ENCODE measurements around the gene KIDINS220.
A peak's percentile ranks its signal among the peaks of the same experiment; 100 is the strongest.

The KIDINS220 gene

GRCh38 chr2:8836971-8837794 lies at the start of gene KIDINS220:
KIDINS220 (minus strand) TSS chr2:8837613; CDS start chr2:8827093, 10,520 bp downstream.
- Mint-ChIP-seq H3K27ac (peak within 1 kb of the TSS; percentile 97), H3K9me3 (no peaks in the 10 kb centered on the region), H3K4me1 (peaks cover 37% of the 10 kb centered on the region), H3K4me3 (peak within 1 kb of the TSS; percentile 98), H3K36me3 (peaks cover 6% of the 10 kb centered on the region), H3K27me3 (no peaks in the 10 kb centered on the region)
- peak; percentile 96 for ATAC-seq

- H3K4me1 Mint-ChIP-seq, result no peaks in the 10 kb centered on the region
- H3K36me3 Mint-ChIP-seq, result no peaks in the 10 kb centered on the region
- H3K27ac Mint-ChIP-seq, result no peak overlapping the region
- no peaks in the 10 kb centered on the region for H3K27me3 Mint-ChIP-seq
- H3K4me3 Mint-ChIP-seq, result no peak overlapping the region
- no peaks in the 10 kb centered on the region for H3K9me3 Mint-ChIP-seq
- no peak for ATAC-seq
These were observed 49.5 kb upstream of the KIDINS220 start for GRCh38 chr2:8886876-8887275.

GRCh38 chr2:8886202-8886518 lies 48.7 kb upstream of the KIDINS220 start:
- H3K4me1 Mint-ChIP-seq, result no peaks in the 10 kb centered on the region
- no peak overlapping the region for H3K4me3 Mint-ChIP-seq
- H3K36me3 Mint-ChIP-seq, result no peaks in the 10 kb centered on the region
- ATAC-seq, result no peak
- no peaks in the 10 kb centered on the region for H3K9me3 Mint-ChIP-seq
- no peak overlapping the region for H3K27ac Mint-ChIP-seq
- H3K27me3 Mint-ChIP-seq, result peaks cover 3% of the 10 kb centered on the region

- no peak overlapping the region for H3K27ac Mint-ChIP-seq
- no peaks in the 10 kb centered on the region for H3K9me3 Mint-ChIP-seq
- peaks cover 9% of the 10 kb centered on the region for H3K27me3 Mint-ChIP-seq
- H3K4me1 Mint-ChIP-seq, result no peaks in the 10 kb centered on the region
- H3K4me3 Mint-ChIP-seq, result no peak overlapping the region
- ATAC-seq, result no peak
- H3K36me3 Mint-ChIP-seq, result no peaks in the 10 kb centered on the region
These were observed 48.2 kb upstream of the KIDINS220 start for GRCh38 chr2:8885449-8886201.

GRCh38 chr2:8884812-8885211 lies 47.4 kb upstream of the KIDINS220 start:
- H3K27me3 Mint-ChIP-seq, result peaks cover 17% of the 10 kb centered on the region
- no peak overlapping the region for H3K4me3 Mint-ChIP-seq
- H3K27ac Mint-ChIP-seq, result no peak overlapping the region

GRCh38 chr2:8882094-8882493 lies 44.7 kb upstream of the KIDINS220 start:
- Mint-ChIP-seq H3K27ac (no peak overlapping the region), H3K4me3 (no peak overlapping the region), H3K36me3 (no peaks in the 10 kb centered on the region), H3K9me3 (no peaks in the 10 kb centered on the region), H3K4me1 (no peaks in the 10 kb centered on the region), H3K27me3 (peaks cover 32% of the 10 kb centered on the region)
- no peak for ATAC-seq

More at GRCh38 chr2:8884812-8885211, 47.4 kb upstream of the KIDINS220 start:
- H3K36me3 Mint-ChIP-seq, result no peaks in the 10 kb centered on the region
- H3K4me1 Mint-ChIP-seq, result no peaks in the 10 kb centered on the region
- no peak for ATAC-seq
- H3K9me3 Mint-ChIP-seq, result no peaks in the 10 kb centered on the region

GRCh38 chr2:8877894-8878293 lies 40.5 kb upstream of the KIDINS220 start:
- H3K4me1 Mint-ChIP-seq, result no peaks in the 10 kb centered on the region
- ATAC-seq, result no peak
- no peak overlapping the region for H3K4me3 Mint-ChIP-seq
- H3K27ac Mint-ChIP-seq, result no peak overlapping the region
- H3K9me3 Mint-ChIP-seq, result no peaks in the 10 kb centered on the region
- H3K36me3 Mint-ChIP-seq, result no peaks in the 10 kb centered on the region
- peaks cover 32% of the 10 kb centered on the region for H3K27me3 Mint-ChIP-seq

- Mint-ChIP-seq H3K4me1 (no peaks in the 10 kb centered on the region), H3K36me3 (no peaks in the 10 kb centered on the region), H3K27me3 (peaks cover 32% of the 10 kb centered on the region), H3K9me3 (no peaks in the 10 kb centered on the region), H3K4me3 (no peak overlapping the region), H3K27ac (no peak overlapping the region)
- ATAC-seq, result no peak
These were observed 39.9 kb upstream of the KIDINS220 start for GRCh38 chr2:8877332-8877731.

- Mint-ChIP-seq H3K36me3 (no peaks in the 10 kb centered on the region), H3K4me1 (no peaks in the 10 kb centered on the region), H3K4me3 (no peak overlapping the region), H3K27ac (no peak overlapping the region), H3K27me3 (peaks cover 32% of the 10 kb centered on the region), H3K9me3 (no peaks in the 10 kb centered on the region)
- ATAC-seq, result no peak
These were observed 39.2 kb upstream of the KIDINS220 start for GRCh38 chr2:8876628-8877027.

GRCh38 chr2:8872821-8873432 lies 35.5 kb upstream of the KIDINS220 start:
- Mint-ChIP-seq H3K36me3 (no peaks in the 10 kb centered on the region), H3K4me1 (no peaks in the 10 kb centered on the region)
- no peak for ATAC-seq

GRCh38 chr2:8870441-8870840 lies 33.0 kb upstream of the KIDINS220 start:
- ATAC-seq, result no peak
- H3K27ac Mint-ChIP-seq, result no peak overlapping the region
- H3K4me1 Mint-ChIP-seq, result no peaks in the 10 kb centered on the region
- H3K4me3 Mint-ChIP-seq, result no peak overlapping the region
- no peaks in the 10 kb centered on the region for H3K36me3 Mint-ChIP-seq
- no peaks in the 10 kb centered on the region for H3K27me3 Mint-ChIP-seq
- no peaks in the 10 kb centered on the region for H3K9me3 Mint-ChIP-seq

More at GRCh38 chr2:8872821-8873432, 35.5 kb upstream of the KIDINS220 start:
- no peaks in the 10 kb centered on the region for H3K9me3 Mint-ChIP-seq
- H3K27me3 Mint-ChIP-seq, result peaks cover 7% of the 10 kb centered on the region
- no peak overlapping the region for H3K4me3 Mint-ChIP-seq
- no peak overlapping the region for H3K27ac Mint-ChIP-seq

- no peaks in the 10 kb centered on the region for H3K27me3 Mint-ChIP-seq
- H3K9me3 Mint-ChIP-seq, result no peaks in the 10 kb centered on the region
- H3K27ac Mint-ChIP-seq, result no peak overlapping the region
- ATAC-seq, result no peak
- H3K36me3 Mint-ChIP-seq, result no peaks in the 10 kb centered on the region
- H3K4me1 Mint-ChIP-seq, result no peaks in the 10 kb centered on the region
- no peak overlapping the region for H3K4me3 Mint-ChIP-seq
These were observed 29.9 kb upstream of the KIDINS220 start for GRCh38 chr2:8867363-8867762.

GRCh38 chr2:8863331-8863953 lies 26.0 kb upstream of the KIDINS220 start:
- H3K4me1 Mint-ChIP-seq, result no peaks in the 10 kb centered on the region
- H3K9me3 Mint-ChIP-seq, result no peaks in the 10 kb centered on the region

GRCh38 chr2:8862230-8862629 lies 24.8 kb upstream of the KIDINS220 start:
- no peak overlapping the region for H3K4me3 Mint-ChIP-seq
- ATAC-seq, result no peak
- H3K36me3 Mint-ChIP-seq, result no peaks in the 10 kb centered on the region

More at GRCh38 chr2:8863331-8863953, 26.0 kb upstream of the KIDINS220 start:
- no peak overlapping the region for H3K4me3 Mint-ChIP-seq
- no peaks in the 10 kb centered on the region for H3K36me3 Mint-ChIP-seq
- no peak overlapping the region for H3K27ac Mint-ChIP-seq
- no peaks in the 10 kb centered on the region for H3K27me3 Mint-ChIP-seq
- no peak for ATAC-seq

GRCh38 chr2:8861797-8862196 lies 24.4 kb upstream of the KIDINS220 start:
- Mint-ChIP-seq H3K36me3 (no peaks in the 10 kb centered on the region), H3K27ac (no peak overlapping the region), H3K9me3 (no peaks in the 10 kb centered on the region), H3K4me1 (no peaks in the 10 kb centered on the region), H3K27me3 (no peaks in the 10 kb centered on the region), H3K4me3 (no peak overlapping the region)
- no peak for ATAC-seq

More at GRCh38 chr2:8862230-8862629, 24.8 kb upstream of the KIDINS220 start:
- Mint-ChIP-seq H3K27me3 (no peaks in the 10 kb centered on the region), H3K9me3 (no peaks in the 10 kb centered on the region), H3K27ac (no peak overlapping the region), H3K4me1 (no peaks in the 10 kb centered on the region)
